DOHH2 (cell line): ENCODE results near the gene LARP1B.
"Not testable (repeated sequence)": the region's sequence is repeated elsewhere in the genome, so short reads cannot be mapped to it uniquely, and the experiment has no call there.

Experiments
- CTCF ChIP-seq: fragments of 200-600 bp; sonication (generic); IDR thresholded peaks from one replicate; pipeline ENCODE4 v1.5.1; 2014; ENCODE audit warnings: antibody characterized with exemption, mild to moderate bottlenecking, low read depth, low read length; ENCODE audit not compliant: poor library complexity, severe bottlenecking
- EZH2phosphoT487 ChIP-seq: fragments of 200-600 bp; sonication (generic); IDR thresholded peaks from 2 replicates; pipeline ENCODE4 v1.6.1; 2017; ENCODE audit warnings: borderline replicate concordance, mild to moderate bottlenecking, antibody characterized with exemption, low read length, moderate library complexity, mixed read lengths

GRCh38 chr4:128066453-128066820 lies 5.3 kb downstream of the LARP1B start:
- TF ChIP-seq CTCF, EZH2phosphoT487: not testable (repeated sequence)
